ENCODE results near the gene B3GNT5.

The B3GNT5 gene

DNA sequence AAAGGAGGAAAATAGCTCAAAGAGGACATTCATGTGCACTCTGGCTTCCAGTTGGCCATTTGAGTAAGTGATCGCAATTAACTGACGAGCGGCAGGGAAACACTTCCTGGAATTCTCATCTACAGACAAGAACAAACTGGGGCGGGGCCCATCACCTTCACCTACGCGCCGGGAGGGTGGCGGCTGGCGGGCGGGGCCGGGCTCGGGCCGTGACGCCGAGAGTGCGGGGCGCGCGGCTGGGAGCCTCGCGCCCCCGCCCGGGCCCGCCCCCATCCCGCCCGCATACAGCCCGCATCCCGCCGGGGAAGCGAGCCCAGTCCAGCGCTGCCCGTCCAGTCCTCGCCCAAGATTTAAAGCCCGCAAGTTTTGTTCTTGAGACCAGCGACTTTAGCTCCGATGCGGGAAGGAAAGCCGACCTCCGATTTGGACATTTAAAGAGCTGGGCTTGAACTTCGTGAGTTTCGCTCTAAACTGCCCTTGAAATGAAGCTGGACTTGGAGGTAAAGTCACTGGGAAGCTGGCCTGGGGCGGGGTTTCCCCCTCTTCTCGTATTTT lies at the start of gene B3GNT5:
B3GNT5 (plus strand) TSS at position 281 of the 555 bp plus-strand sequence. CDS start 16,546 bp downstream, outside the sequence.
- Histone ChIP-seq H3K36me3 (ENCODE audit: control insufficient read depth, insufficient read depth, low read length) (no peaks in the 10 kb centered on the region), H3K27ac (ENCODE audit: low read depth, low read length) (peak within 1 kb of the TSS; percentile 59), H3K9ac (ENCODE audit: low read depth, low read length) (peak within 1 kb of the TSS; percentile 77), H3K4me1 (ENCODE audit: control insufficient read depth, insufficient read depth, low read length) (peaks cover 26% of the 10 kb centered on the region), H3K9me3 (ENCODE audit: control insufficient read depth, insufficient read depth, low read length) (no peaks in the 10 kb centered on the region), H3K4me3 (ENCODE audit: low read depth, low read length) (peak within 1 kb of the TSS; percentile 84), H3K27me3 (ENCODE audit: control insufficient read depth, insufficient read depth, low read length) (peaks cover 38% of the 10 kb centered on the region)

DNA sequence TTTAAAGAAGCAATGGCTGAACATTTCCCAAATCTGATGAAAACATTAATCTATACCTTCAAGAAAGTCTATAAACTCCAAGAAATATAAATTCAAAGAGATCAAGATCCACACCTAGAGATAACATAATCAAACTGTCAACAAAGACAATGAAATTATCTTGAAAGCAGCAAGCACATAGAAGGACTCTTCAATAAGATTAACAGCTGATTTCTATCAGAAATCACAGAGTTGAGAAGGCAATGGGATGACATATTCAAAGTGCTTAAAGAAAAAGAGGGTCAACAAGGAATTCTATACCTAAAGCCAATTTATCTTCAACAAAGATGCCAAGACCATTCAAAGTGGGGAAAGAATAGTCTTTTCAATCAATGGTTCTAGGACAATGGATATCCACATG lies 49.4 kb upstream of the B3GNT5 start:
- Histone ChIP-seq H3K36me3 (ENCODE audit: control insufficient read depth, insufficient read depth, low read length) (no peaks in the 10 kb centered on the region), H3K4me1 (ENCODE audit: control insufficient read depth, insufficient read depth, low read length) (no peaks in the 10 kb centered on the region), H3K9me3 (ENCODE audit: control insufficient read depth, insufficient read depth, low read length) (peaks cover 4% of the 10 kb centered on the region; the same call in 1 of the 2 replicates), H3K27me3 (ENCODE audit: control insufficient read depth, insufficient read depth, low read length) (no peaks in the 10 kb centered on the region), H3K27ac (ENCODE audit: low read depth, low read length) (no peak overlapping the region), H3K9ac (ENCODE audit: low read depth, low read length) (no peak overlapping the region), H3K4me3 (ENCODE audit: low read depth, low read length) (no peak overlapping the region)

- Histone ChIP-seq H3K9ac (ENCODE audit: low read depth, low read length) (no peak overlapping the region), H3K27ac (ENCODE audit: low read depth, low read length) (no peak overlapping the region), H3K36me3 (ENCODE audit: control insufficient read depth, insufficient read depth, low read length) (no peaks in the 10 kb centered on the region), H3K4me1 (ENCODE audit: control insufficient read depth, insufficient read depth, low read length) (no peaks in the 10 kb centered on the region), H3K4me3 (ENCODE audit: low read depth, low read length) (no peak overlapping the region), H3K27me3 (ENCODE audit: control insufficient read depth, insufficient read depth, low read length) (no peaks in the 10 kb centered on the region), H3K9me3 (ENCODE audit: control insufficient read depth, insufficient read depth, low read length) (peaks cover 2% of the 10 kb centered on the region; the same call in 1 of the 2 replicates)
Observed at GRCh38 chr3:183208260-183208659, 44.8 kb upstream of the B3GNT5 start.

GRCh38 chr3:183208800-183209199 lies 44.3 kb upstream of the B3GNT5 start:
- no peak overlapping the region for H3K27ac ChIP-seq (ENCODE audit: low read depth, low read length)
- no peak overlapping the region for H3K9ac ChIP-seq (ENCODE audit: low read depth, low read length)

DNA sequence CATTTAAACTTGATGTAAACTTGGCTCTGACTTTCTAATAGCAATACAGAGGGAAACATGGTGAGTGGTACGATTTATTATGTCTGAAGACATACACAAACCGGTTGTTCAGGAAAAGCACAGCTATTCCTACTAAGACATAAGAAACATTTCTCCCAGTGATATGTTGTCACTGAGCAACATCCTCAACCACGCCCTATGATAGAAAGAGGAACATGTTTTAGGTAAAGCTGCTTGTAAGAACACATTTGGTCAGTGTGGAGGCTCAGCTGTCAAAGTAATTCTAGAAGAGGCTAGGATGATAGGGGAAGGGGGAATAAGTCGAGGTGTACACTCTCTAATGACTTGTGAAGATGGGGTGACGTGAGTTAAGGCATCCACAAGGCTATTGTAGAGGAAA lies 42.7 kb upstream of the B3GNT5 start:
- H3K9ac ChIP-seq (ENCODE audit: low read depth, low read length): no peak overlapping the region
- H3K4me1 ChIP-seq (ENCODE audit: control insufficient read depth, insufficient read depth, low read length): no peaks in the 10 kb centered on the region

More at GRCh38 chr3:183208800-183209199, 44.3 kb upstream of the B3GNT5 start:
- H3K4me3 ChIP-seq (ENCODE audit: low read depth, low read length): no peak overlapping the region
- no peaks in the 10 kb centered on the region; the same call in 1 of the 2 replicates for H3K9me3 ChIP-seq (ENCODE audit: control insufficient read depth, insufficient read depth, low read length)
- no peaks in the 10 kb centered on the region for H3K4me1 ChIP-seq (ENCODE audit: control insufficient read depth, insufficient read depth, low read length)
- H3K27me3 ChIP-seq (ENCODE audit: control insufficient read depth, insufficient read depth, low read length): no peaks in the 10 kb centered on the region
- no peaks in the 10 kb centered on the region for H3K36me3 ChIP-seq (ENCODE audit: control insufficient read depth, insufficient read depth, low read length)

DNA sequence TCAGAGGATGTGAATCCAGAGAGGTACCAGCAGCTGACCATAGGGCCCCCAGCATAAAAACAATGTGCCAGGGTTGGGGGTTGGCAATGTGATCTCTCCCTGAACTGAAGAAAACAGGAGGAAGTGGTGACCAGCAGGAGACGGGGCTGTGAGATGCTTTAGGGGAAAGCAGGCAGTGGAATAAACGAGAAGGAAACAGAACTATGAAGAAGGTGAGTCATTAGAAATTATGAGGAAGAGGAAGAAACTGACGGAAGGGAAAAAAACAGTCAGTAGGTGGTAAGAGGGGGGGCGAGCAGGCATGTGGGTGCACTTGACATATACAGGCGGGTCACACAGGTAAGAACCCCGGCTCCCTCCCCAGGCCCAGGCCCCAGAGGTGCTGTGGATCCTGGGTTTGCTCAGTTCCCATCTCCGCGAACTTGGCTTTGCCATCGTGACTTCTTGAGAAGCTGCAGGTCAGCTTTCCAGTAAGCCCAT lies 42.2 kb upstream of the B3GNT5 start:
- Histone ChIP-seq H3K9ac (ENCODE audit: low read depth, low read length) (no peak overlapping the region), H3K27me3 (ENCODE audit: control insufficient read depth, insufficient read depth, low read length) (no peaks in the 10 kb centered on the region), H3K9me3 (ENCODE audit: control insufficient read depth, insufficient read depth, low read length) (no peaks in the 10 kb centered on the region), H3K27ac (ENCODE audit: low read depth, low read length) (no peak overlapping the region), H3K36me3 (ENCODE audit: control insufficient read depth, insufficient read depth, low read length) (no peaks in the 10 kb centered on the region), H3K4me3 (ENCODE audit: low read depth, low read length) (no peak overlapping the region), H3K4me1 (ENCODE audit: control insufficient read depth, insufficient read depth, low read length) (no peaks in the 10 kb centered on the region)

More for the DNA sequence above, 42.7 kb upstream of the B3GNT5 start:
- Histone ChIP-seq H3K27ac (ENCODE audit: low read depth, low read length) (no peak overlapping the region), H3K36me3 (ENCODE audit: control insufficient read depth, insufficient read depth, low read length) (no peaks in the 10 kb centered on the region), H3K4me3 (ENCODE audit: low read depth, low read length) (no peak overlapping the region), H3K9me3 (ENCODE audit: control insufficient read depth, insufficient read depth, low read length) (no peaks in the 10 kb centered on the region), H3K27me3 (ENCODE audit: control insufficient read depth, insufficient read depth, low read length) (no peaks in the 10 kb centered on the region)

DNA sequence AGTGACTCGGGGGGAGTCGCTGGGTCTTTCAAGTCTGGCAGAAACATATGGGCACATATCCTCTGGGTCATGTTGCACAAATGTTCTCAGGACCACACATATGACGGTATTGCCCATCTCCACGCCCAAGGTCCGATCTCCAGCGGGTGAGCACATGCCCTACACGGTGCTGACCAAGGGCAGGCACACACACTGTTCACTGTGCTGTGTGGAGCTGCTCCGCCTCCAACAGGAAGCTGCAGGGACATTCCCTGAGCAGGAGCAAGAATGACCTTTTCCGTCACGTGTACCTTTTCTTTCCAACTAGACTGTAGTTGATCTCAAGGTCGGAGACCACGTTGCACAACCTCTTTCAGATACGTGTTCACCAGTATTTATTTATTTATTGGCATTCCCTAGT lies 41.7 kb upstream of the B3GNT5 start:
- H3K4me3 ChIP-seq (ENCODE audit: low read depth, low read length): no peak overlapping the region
- H3K9me3 ChIP-seq (ENCODE audit: control insufficient read depth, insufficient read depth, low read length): no peaks in the 10 kb centered on the region

DNA sequence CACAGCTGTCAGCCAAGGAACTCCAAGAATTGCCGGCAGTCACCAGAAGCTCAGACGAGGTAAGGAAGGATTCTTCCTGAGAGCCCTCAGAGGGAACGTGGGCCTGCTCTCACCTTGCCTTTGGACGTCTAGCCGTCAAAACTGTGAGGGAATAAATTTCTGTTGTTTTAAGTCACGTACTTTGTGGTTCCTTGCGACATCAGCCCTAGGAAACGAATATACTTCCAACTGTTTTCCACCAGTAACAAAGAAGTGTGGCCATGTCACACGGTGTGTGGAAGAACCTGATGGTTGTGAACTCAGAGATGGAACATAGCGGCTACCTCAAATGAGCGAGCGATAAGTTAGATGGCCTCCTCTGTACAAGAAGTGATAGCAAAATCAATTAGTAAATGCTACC lies 41.0 kb upstream of the B3GNT5 start:
- H3K27me3 ChIP-seq (ENCODE audit: control insufficient read depth, insufficient read depth, low read length): no peaks in the 10 kb centered on the region
- H3K9ac ChIP-seq (ENCODE audit: low read depth, low read length): no peak overlapping the region
- H3K27ac ChIP-seq (ENCODE audit: low read depth, low read length): no peak overlapping the region
- no peaks in the 10 kb centered on the region for H3K4me1 ChIP-seq (ENCODE audit: control insufficient read depth, insufficient read depth, low read length)
- H3K9me3 ChIP-seq (ENCODE audit: control insufficient read depth, insufficient read depth, low read length): no peaks in the 10 kb centered on the region
- H3K4me3 ChIP-seq (ENCODE audit: low read depth, low read length): no peak overlapping the region
- no peaks in the 10 kb centered on the region for H3K36me3 ChIP-seq (ENCODE audit: control insufficient read depth, insufficient read depth, low read length)

More for the DNA sequence above, 41.7 kb upstream of the B3GNT5 start:
- H3K27me3 ChIP-seq (ENCODE audit: control insufficient read depth, insufficient read depth, low read length): no peaks in the 10 kb centered on the region
- no peak overlapping the region for H3K9ac ChIP-seq (ENCODE audit: low read depth, low read length)
- no peaks in the 10 kb centered on the region for H3K36me3 ChIP-seq (ENCODE audit: control insufficient read depth, insufficient read depth, low read length)
- H3K27ac ChIP-seq (ENCODE audit: low read depth, low read length): no peak overlapping the region
- no peaks in the 10 kb centered on the region for H3K4me1 ChIP-seq (ENCODE audit: control insufficient read depth, insufficient read depth, low read length)

GRCh38 chr3:183212565-183212964 lies 40.5 kb upstream of the B3GNT5 start:
- Histone ChIP-seq H3K27ac (ENCODE audit: low read depth, low read length) (no peak overlapping the region), H3K36me3 (ENCODE audit: control insufficient read depth, insufficient read depth, low read length) (no peaks in the 10 kb centered on the region), H3K9ac (ENCODE audit: low read depth, low read length) (no peak overlapping the region), H3K4me1 (ENCODE audit: control insufficient read depth, insufficient read depth, low read length) (no peaks in the 10 kb centered on the region), H3K27me3 (ENCODE audit: control insufficient read depth, insufficient read depth, low read length) (no peaks in the 10 kb centered on the region), H3K4me3 (ENCODE audit: low read depth, low read length) (no peak overlapping the region), H3K9me3 (ENCODE audit: control insufficient read depth, insufficient read depth, low read length) (no peaks in the 10 kb centered on the region)

DNA sequence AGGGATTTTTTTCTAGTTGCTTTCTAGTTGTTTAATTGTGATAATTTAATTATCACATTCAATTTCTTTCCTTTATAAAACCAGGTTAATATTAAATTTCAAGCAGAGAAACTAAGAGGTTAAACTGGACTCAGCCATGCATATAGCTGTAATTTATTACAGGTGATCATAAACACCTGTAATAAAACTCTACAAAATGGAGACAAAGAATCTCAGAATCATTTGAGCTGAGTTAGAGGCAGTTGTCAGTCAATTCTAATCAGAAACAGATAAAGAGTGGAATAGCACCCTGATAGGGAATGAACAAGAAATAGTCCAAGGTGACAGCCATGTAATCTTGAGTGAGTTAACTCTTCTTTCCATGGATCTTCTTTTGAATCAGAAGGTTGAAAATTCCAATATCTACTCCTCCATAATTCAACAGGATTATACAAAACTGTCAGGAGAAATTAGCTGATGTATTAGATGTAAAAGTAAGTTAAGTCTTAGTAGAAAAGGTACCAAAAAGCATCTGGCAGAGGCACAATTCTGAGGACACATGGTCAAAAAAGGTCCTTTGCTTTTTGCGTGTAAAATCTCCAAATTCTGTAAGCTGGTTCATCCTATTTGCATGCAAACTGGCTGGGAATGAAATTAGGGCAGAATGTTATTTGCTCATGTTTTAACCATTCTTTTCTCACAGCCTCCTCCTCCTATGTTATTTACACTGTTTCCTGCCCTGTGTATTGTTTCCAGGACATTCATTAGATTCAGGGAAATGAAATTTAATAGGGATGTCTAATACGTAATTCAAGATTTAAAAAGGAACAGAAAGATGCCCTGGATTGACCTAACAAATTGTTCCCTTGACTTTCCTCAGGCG lies 39.4 kb upstream of the B3GNT5 start:
- Histone ChIP-seq H3K27me3 (ENCODE audit: control insufficient read depth, insufficient read depth, low read length) (no peaks in the 10 kb centered on the region), H3K9me3 (ENCODE audit: control insufficient read depth, insufficient read depth, low read length) (no peaks in the 10 kb centered on the region), H3K4me1 (ENCODE audit: control insufficient read depth, insufficient read depth, low read length) (no peaks in the 10 kb centered on the region), H3K36me3 (ENCODE audit: control insufficient read depth, insufficient read depth, low read length) (no peaks in the 10 kb centered on the region), H3K27ac (ENCODE audit: low read depth, low read length) (no peak overlapping the region), H3K4me3 (ENCODE audit: low read depth, low read length) (no peak overlapping the region), H3K9ac (ENCODE audit: low read depth, low read length) (no peak overlapping the region)

- no peaks in the 10 kb centered on the region for H3K9me3 ChIP-seq (ENCODE audit: control insufficient read depth, insufficient read depth, low read length)
Observed at GRCh38 chr3:183214277-183214612, 38.8 kb upstream of the B3GNT5 start.

More at GRCh38 chr3:183214277-183214612, 38.8 kb upstream of the B3GNT5 start:
- H3K4me1 ChIP-seq (ENCODE audit: control insufficient read depth, insufficient read depth, low read length): no peaks in the 10 kb centered on the region
- H3K4me3 ChIP-seq (ENCODE audit: low read depth, low read length): no peak overlapping the region
- H3K36me3 ChIP-seq (ENCODE audit: control insufficient read depth, insufficient read depth, low read length): no peaks in the 10 kb centered on the region
- no peak overlapping the region for H3K9ac ChIP-seq (ENCODE audit: low read depth, low read length)
- H3K27ac ChIP-seq (ENCODE audit: low read depth, low read length): no peak overlapping the region
- no peaks in the 10 kb centered on the region for H3K27me3 ChIP-seq (ENCODE audit: control insufficient read depth, insufficient read depth, low read length)
